ENCODE measurements around the gene MUL1.

- TF ChIP-seq CTCF (conservative IDR thresholded peaks at IDR 0.05) (no peak), EZH2 (IDR thresholded peaks at IDR 0.05; ENCODE audit: low read depth) (no peak)
These were observed 38.7 kb upstream of the MUL1 start for GRCh38 chr1:20546637-20547036.
